NCI-H510A treated with DMSO at 0.1 percent for 48 hours (cell line): ENCODE measurements around the gene PRCD.

ENCODE experiments used
- DNase-seq: peaks from one replicate; lab custom pipeline; 2025; lab: John Stamatoyannopoulos, UW

Gene PRCD

GRCh38 chr17:76539631-76540271 lies at the start of gene PRCD:
Gene PRCD (plus strand): TSS chr17:76540044. CDS start chr17:76540142, 98 bp downstream.
- no peak for DNase-seq

GRCh38 chr17:76490112-76490710 lies 49.6 kb upstream of the PRCD start:
- DNase-seq: no peak

GRCh38 chr17:76491271-76492122 lies 48.3 kb upstream of the PRCD start:
- no peak for DNase-seq

- no peak for DNase-seq
Measured at GRCh38 chr17:76492123-76492988, 47.5 kb upstream of the PRCD start.

- DNase-seq: no peak
Measured at GRCh38 chr17:76492989-76493501, 46.8 kb upstream of the PRCD start.

- DNase-seq: no peak
Measured at GRCh38 chr17:76493505-76494167, 46.2 kb upstream of the PRCD start.

- no peak for DNase-seq
Measured at GRCh38 chr17:76495663-76496400, 44.0 kb upstream of the PRCD start.

- no peak for DNase-seq
Measured at GRCh38 chr17:76496464-76496863, 43.4 kb upstream of the PRCD start.

- DNase-seq: no peak
Measured at GRCh38 chr17:76497699-76497978, 42.2 kb upstream of the PRCD start.

GRCh38 chr17:76497979-76498875 lies 41.6 kb upstream of the PRCD start:
- DNase-seq: no peak

GRCh38 chr17:76498876-76499251 lies 41.0 kb upstream of the PRCD start:
- DNase-seq: no peak

- no peak for DNase-seq
Measured at GRCh38 chr17:76499267-76499667, 40.6 kb upstream of the PRCD start.

GRCh38 chr17:76500074-76500746 lies 39.6 kb upstream of the PRCD start:
- DNase-seq: no peak

GRCh38 chr17:76500747-76501017 lies 39.2 kb upstream of the PRCD start:
- DNase-seq: no peak

GRCh38 chr17:76501018-76501826 lies 38.6 kb upstream of the PRCD start, which contains the start of gene RHBDF2:
Gene RHBDF2 (minus strand): TSS chr17:76501423. CDS start chr17:76481524, 19,899 bp downstream.
- DNase-seq: peak; percentile 77

- no peak for DNase-seq
Measured at GRCh38 chr17:76501827-76502307, 38.0 kb upstream of the PRCD start.

- no peak for DNase-seq
Measured at GRCh38 chr17:76502341-76503211, 37.3 kb upstream of the PRCD start.
